GM12801 (cell line): ENCODE results near the gene ARFGEF2.

Source experiments
- TF ChIP-seq, protein P1 (sequence below): IDR thresholded peaks from one replicate; pipeline ENCODE4 v1.5.1; 2011; ENCODE audit warnings: control low read depth; ENCODE audit not compliant: insufficient read length; ENCODE audit errors: extremely low read depth

ARFGEF2 gene

DNA sequence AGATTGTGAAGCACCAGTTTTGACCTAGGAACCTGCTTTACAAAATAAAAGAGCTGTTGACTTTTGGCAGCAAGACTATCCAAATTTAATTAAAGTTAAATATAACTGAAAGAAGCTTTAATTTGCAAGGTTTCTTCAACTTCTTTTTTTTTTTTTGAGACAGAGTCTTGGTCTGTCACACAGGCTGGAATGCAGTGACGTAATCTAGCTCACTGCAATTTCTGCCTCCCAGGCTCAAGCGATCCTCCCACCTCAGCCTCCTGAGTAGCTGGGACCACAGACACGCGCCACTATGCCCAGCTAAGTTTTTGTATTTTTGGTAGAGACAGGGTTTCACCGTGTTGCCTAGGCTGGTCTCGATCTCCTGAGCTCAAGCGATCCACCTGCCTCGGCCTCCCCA lies 110.9 kb downstream of the ARFGEF2 start:
- TF ChIP-seq, protein P1, sequence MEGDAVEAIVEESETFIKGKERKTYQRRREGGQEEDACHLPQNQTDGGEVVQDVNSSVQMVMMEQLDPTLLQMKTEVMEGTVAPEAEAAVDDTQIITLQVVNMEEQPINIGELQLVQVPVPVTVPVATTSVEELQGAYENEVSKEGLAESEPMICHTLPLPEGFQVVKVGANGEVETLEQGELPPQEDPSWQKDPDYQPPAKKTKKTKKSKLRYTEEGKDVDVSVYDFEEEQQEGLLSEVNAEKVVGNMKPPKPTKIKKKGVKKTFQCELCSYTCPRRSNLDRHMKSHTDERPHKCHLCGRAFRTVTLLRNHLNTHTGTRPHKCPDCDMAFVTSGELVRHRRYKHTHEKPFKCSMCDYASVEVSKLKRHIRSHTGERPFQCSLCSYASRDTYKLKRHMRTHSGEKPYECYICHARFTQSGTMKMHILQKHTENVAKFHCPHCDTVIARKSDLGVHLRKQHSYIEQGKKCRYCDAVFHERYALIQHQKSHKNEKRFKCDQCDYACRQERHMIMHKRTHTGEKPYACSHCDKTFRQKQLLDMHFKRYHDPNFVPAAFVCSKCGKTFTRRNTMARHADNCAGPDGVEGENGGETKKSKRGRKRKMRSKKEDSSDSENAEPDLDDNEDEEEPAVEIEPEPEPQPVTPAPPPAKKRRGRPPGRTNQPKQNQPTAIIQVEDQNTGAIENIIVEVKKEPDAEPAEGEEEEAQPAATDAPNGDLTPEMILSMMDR, result no peak

DNA sequence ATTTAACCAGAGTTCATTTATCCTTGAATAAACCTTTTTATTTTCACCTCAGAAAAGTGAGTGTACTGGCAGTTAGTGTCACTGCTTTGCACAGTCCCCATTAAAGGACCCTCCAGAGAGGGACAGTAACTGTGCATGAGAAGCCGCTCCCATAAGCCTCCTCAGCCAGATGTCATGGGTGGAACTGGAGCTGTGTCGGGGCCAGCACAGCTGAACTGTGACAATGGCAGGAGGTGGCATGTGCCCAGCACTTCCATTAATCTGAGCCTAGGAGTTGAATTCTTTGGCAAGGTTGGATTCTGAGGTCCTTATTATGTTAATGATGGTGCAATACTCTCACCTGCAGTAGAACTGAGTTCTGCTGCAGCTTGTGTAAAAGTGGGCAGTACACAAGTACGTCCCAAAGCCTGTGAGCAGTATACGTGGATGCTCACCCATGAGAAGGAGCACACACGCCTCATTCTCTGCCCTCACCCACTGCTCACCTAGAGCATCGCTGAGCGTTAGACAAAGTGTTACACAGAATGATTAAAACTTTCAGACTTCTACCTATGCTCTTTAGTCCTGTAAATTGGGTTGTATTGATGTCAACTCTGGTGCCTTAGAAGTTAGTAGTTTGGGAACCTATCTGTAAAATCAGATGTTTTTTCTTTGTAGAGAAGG lies 112.7 kb downstream of the ARFGEF2 start:
- TF ChIP-seq, protein P1, result no peak

DNA sequence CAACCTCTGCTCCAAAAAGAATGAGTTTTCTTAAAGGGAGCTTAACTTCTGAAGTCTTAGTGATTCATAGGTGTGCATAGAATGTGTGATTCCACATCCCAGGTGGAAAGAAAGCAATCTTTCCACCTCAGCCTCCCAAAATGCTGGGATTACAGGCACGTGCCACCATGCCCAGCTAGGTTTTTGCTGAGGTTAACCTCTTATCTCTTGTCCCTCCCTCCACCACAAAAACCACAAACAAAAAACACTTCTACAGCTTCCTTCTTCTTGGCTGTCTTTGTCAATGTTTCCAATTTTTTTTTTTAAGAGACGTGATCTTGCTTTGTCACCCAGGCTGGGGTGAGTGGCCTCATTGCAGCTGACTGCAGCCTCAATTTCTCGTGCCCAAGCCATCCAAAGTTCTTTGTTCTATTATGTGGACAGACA lies 116.5 kb downstream of the ARFGEF2 start:
- TF ChIP-seq, protein P1, result no peak

DNA sequence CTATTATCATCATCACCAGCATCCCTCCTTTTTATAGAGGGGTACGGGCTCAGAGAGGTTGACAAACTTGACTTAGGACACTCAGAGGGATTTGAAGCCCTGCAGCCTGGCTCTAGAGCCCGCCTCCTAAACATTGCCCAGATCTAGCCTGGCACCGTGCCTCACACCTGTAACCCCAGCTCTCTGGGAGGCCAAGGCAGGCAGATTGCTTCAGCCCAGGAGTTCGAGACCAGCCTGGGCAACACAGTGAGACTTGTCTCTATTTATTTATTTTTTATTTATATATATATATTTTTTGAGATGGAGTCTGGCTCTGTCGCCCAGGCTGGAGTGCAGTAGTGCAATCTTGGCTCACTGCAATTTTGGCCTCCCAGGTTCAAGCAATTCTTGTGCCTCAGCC lies 118.3 kb downstream of the ARFGEF2 start:
- TF ChIP-seq, protein P1, result no peak

DNA sequence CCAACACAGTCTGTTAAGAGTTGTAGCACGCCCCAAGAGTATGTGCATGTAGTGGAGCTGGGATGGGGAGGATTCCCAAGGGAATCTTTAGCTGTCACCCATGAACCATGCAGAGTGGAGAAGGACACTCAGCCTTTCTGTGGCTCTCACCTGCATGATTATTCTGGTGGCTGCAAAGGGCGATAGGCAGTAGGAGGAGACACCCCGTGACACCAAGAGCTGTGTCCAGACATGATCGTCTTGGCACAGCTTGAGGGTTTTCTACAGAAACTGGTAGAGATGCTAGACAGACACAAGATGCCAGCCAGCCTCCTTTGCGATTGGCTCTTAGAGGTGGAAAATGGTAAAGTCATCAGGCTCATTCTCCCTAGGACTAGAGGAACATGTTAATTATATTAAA lies 121.5 kb downstream of the ARFGEF2 start:
- TF ChIP-seq, protein P1, result no peak

DNA sequence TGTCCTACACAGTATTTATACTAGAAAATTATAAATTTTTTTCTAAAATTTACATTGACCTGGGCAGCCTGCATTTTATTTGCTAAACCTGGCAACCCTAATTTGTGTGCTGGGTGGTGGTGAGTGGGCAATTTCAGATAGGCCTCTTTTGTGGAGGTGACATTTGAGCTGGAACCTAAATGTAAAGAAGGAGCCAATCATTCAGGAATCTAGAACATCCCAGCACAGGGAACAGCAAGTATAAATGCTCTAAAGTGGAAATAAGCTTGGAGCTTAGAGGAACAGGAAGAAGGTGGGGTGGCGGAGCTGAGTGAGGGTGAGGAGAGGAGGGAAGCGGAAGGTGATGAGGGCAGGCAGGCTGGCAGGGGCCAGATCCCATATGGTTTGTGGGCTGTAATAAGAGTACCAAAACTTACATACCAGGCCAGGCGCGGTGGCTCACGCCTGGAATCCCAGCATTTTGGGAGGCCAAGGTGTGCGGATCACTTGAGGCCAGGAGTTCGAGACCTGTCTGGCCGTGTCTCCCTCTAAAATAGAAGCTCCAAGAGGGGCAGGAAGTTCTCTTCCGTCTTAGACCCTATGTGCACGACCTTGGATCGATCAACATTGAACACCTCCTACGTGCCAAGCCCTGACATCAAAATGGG lies 124.1 kb downstream of the ARFGEF2 start:
- TF ChIP-seq, protein P1, result no peak

DNA sequence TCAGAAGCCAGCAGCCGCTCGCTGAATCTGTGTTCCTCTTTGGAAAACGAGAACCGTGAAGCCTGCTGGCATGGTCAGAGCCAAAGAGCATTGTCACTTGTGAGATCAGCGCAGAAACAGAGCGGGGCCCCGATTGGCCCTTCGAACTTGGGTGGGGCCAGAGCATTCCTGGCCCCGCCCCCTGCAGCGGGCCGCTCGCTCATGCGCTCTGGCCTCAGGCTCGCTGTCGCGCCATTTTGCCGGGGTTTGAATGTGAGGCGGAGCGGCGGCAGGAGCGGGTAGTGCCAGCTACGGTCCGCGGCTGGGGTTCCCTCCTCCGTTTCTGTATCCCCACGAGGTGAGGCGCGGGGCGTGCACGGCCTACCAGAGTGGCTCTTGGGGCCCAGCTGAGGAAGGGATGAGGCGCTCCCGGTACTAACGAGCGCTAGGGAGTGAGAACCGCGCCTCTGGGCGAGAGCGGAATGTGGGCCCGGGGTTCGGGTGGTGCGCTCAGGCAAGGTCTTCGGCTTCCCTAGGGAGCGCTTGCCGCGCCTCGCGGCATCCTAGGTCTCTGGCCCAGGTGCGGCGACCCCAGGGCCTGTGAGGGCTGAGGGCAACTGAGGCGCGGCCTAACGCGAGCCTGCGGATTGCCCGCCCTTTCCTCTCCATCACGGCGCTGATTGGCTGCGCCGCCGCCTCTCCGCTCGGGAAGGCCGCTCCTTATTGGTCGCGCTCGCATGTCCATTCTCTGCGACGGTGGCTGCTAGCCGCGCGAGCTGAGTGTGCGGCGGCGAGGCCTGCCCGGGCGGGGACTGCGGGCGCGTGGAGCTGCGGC lies 124.8 kb downstream of the ARFGEF2 start, which contains the start of gene CSE1L:
Gene CSE1L, plus strand, starts transcription at position 226 of the 814 bp plus-strand sequence. CDS start 12,152 bp downstream, outside the sequence.
- TF ChIP-seq, protein P1, result no peak
